GM15510 (cell line): ENCODE results near the gene RALGPS1.

Experiments
- POLR2A ChIP-seq: IDR thresholded peaks from 3 replicates; pipeline ENCODE4 v1.6.1; 2011; ENCODE audit warnings: borderline replicate concordance; ENCODE audit not compliant: insufficient read length; ENCODE audit errors: extremely low read depth

RALGPS1 gene

DNA sequence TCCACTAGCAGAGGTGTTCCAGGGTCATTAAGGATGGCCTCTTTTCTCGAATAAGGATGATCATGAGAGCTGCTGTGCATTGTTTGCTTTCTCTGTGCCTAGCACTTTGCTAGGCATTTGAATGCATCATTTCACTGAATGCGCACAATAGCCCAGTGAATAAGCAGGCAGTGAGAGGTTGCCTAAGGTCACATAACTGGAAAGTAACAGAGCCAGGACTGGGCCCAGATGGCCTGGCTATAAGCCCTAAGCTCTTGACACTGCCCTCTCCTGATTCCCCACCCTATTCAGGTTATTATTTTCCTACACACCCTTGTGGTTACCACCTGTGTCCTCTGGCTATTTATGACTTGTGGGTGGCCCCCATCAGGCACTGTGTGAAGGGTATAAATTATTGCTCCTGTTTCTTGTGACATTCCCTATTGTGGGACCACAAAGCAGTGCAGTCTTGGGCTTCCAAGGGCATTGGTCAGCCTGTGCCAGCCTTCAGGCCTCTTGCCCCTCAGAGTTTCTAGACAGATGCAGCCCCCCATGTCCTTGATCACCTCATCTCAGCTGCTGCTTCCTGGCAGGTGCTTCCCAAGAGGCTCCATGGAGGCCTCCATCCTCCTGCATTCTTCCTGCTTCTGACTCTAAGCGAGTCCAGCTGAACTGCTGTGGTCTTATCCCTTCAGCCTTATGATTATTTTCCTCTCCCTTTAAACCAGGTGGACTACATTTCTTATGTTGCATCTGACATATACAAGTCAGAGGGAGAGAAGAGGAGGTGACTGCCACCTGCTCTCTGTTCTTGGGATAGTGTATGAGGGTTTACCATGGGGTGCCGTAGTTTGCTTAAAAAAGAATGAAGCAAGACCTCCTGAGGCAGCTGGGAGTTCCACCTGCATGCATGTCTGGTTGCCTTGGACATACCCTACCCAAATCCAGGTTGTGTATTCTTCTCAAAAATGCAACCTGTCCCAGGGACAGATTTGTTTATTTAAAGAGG is 160.3 kb downstream of the RALGPS1 start:
- TF ChIP-seq POLR2A: no peak

DNA sequence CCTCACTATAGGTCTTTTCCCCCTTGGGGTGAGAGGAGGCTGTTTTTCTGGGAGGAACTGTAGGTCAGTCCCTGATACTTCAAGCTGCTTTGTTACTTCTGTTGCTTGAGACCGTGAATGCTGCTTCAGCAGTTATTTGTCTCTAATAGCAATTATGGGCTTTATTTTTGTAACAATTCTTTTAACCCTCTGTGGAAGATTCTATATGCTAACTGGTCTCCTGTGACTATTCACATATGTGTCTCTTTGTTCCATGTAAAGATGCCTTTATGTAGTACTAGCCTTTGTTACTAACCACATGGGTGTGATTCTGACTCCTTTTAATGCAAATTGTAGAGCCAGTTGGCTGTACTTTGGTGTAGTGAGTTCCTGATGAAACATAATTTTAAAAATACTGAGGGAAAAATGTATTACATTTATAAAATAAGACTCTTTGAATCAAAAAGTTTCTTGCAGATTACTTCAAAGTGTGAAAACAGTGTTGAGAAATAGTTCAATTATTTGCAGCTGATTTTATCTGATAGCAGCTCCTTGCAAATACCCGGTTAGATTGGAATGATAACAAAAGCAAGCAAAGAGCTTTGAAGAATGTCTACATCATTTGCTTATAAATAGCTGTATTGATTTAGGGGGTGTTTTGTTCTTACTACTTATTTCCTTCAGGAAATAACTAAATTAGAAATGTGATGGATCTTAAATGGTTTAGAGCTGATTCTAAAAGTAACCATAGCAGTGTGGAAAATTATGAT is 161.2 kb downstream of the RALGPS1 start:
- no peak for TF ChIP-seq POLR2A

DNA sequence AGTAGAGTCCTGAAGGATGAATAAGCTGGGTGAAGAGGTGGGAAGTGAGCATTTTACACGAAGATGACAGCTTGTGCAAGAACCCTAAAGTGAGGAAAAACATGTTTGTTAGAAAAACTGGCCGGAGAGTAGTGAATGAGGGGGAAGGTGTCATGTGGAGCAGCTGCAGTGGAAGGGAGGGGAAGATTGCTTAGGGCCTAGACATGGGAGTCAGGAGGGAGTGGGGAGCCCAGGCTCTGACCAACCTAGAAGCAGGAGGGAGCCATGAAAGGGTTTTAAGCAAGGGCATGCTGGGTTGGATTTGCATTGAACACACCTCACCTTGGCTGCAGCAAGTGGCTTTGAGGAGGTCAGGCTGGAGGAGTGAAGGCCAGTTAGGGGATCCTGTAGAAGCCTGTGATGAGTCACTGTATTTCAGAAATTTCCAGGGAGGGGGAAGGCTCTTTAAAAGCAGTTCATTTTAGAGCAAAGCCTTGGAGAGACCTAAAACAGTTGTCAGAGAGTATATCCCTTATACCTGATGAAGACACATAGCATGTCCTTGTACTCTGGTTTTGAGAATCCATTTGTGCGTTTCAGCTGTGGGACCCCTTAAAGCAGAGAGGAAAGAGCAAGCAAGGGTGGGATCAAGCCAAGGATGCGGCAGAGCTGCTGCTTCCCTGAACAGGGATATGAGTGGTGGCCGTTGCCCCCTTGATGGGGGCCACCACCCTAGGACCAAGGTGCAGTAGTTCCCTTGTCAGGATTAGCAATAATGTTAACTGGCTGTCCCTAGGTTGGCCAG is 162.5 kb downstream of the RALGPS1 start:
- TF ChIP-seq POLR2A: no peak

DNA sequence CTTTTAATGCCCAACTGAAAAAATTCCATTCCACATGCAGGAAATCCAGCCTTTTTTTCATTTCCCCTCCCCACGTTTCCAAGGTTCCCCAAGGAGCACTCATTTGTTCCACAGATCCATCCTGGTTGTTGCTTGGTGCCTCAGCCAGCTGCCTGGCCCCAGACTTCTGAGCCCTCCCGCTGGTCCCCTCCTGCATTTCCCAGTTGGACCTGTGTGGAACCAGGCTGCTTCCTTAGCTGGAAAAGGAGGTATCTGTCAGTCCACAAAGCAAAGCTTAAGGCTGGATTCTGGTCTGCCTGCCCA is 163.0 kb downstream of the RALGPS1 start:
- TF ChIP-seq POLR2A: no peak

DNA sequence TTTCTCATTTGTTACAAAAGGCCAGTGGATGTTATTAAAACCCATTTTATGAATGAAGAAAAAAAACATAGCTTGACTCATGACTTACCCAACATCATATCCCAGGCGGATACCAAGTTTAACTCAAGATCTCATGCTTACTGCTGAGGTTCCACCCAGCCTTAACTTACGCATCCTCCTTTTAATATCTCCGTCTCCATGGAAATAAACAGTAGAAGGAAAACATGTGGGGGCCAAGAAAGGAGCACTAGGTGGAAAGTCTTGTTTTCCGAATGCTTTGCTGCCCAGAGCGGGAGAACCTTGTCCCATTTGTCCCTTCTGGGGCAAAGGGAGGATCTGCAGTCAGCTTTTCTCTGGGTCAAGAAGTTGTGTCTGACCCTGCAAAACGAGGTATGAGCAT is 163.8 kb downstream of the RALGPS1 start:
- no peak for TF ChIP-seq POLR2A

DNA sequence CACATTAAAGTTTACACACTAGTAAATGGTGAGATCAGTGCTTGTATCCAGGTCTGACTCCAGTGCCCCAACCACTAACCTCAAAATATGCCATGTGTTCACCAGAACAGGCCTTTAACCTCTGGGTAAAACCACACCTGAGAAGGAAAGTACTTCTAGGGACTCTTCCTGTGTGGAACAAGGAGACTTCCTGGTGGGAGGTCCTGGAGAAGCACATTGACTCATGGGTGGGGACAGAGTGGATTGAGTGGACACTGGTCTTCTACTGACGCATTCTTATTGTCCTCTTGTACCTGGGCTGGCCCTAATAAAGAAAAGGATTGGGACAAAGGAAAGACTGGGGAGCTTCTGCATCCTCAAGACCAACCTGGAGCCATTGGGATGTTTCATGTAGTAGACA is 164.4 kb downstream of the RALGPS1 start:
- no peak for TF ChIP-seq POLR2A

DNA sequence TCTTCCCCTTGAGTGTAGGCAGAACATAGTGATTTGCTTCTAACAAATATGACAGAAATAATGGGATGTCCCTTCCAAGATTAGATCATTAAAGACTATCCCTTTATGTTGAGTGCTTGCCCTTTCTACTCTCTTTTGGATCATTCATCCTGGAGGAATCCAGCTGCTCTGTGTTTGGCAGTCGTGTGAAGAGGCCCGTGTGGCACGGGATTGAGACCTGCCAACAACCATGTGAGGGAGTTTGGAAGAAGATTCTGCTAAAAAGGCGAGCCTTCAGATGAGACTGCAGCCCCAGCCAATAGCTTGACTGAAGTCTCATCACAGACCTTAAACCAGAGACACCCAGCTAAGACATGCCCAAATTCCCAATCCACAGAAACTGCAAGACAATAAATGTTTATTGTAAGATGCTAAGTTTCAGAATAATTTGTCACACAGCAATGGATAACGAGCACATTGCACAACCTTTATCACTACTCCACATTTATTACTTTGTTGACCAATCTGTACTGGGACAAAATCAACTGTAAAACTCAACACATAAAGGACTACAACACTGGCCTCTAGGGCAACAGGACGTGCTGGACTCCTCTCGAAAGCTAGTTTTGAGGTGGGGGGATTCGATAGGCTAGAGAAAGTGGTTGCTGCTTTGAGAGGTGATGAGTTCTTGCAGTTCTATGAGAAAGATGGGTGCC is 165.0 kb downstream of the RALGPS1 start:
- no peak for TF ChIP-seq POLR2A

DNA sequence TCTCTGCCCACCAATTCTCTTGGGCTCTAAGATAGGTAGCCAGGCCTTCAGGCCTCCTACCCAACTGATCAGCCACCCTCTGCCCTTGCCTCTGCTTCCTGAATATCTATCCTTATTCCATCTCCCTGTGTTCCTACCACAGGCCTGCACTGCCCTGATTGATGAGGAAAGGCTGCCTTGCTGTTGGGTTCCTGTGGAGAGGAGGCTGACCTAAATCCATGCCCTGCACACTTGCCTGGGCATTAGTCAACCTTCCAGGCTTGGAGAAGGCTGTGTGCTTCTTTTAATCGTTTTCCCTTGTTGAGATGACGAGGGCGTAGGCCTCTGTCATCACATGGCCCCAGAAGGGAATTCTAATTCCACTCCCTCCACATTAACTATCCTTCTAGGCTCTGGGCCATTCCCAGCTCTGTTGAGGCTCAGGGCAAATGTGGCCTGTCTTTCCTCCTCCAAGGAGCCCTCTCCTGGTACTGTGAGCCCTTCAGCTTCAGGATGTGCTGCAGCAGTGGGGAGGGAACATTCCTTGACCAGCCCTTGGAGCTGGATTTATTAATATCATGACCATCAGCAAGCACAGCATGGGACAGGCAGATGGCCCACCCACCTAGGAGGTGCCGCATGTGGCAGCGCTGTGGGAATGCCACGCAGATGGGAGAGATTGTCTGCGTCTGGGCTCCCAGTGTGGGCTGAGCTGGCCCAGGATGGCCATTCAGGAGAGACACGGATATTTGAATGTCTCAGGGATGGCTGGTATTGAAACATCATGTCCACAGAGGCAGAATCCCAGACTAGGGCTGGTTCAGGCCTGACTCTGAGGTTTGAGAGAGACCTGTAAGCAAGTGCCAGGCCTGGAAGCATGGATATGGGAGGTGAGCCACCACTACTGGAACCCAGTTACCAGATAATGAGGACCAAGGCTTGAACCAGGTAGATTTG is 166.9 kb downstream of the RALGPS1 start:
- TF ChIP-seq POLR2A: no peak

DNA sequence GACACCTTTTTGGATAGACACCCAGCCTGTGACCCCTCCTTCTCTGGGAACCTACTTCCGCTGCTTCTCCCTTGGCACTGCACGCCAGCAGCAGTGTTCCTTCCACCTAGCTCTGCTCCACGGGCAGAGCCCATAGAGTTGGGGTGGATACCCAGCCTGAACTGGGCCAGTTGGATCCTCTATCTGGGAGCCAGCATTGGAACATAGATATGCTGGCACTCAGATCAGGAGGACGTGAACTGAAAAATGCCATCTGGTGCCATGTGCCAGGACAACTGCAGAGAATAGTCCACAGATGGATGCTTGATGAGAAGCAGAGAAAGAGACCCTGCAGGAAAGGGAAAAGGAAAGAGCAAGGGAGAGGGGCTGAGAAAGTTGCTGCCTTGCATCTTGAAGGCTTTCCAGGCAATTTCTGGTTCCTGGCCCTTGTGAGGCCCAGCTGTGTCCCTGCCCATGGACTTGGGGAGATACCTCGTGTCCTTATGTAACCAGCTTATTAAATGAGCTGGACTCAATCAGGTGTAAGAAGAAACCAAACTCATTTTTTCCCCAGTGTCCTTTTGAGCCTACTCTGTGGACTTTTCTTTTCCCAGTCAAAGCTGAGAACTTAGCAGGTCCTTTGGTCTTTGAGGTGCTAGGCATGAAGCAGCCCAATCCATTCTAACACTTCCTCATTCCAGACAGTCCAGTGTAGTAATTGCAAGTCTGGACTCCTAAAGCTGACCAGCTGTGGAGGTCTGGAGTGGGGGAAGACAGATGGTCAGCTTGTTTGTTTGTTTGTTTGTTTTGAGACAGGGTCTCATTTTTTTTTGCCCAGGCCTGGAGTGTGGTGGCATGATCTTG is 168.8 kb downstream of the RALGPS1 start:
- no peak for TF ChIP-seq POLR2A

DNA sequence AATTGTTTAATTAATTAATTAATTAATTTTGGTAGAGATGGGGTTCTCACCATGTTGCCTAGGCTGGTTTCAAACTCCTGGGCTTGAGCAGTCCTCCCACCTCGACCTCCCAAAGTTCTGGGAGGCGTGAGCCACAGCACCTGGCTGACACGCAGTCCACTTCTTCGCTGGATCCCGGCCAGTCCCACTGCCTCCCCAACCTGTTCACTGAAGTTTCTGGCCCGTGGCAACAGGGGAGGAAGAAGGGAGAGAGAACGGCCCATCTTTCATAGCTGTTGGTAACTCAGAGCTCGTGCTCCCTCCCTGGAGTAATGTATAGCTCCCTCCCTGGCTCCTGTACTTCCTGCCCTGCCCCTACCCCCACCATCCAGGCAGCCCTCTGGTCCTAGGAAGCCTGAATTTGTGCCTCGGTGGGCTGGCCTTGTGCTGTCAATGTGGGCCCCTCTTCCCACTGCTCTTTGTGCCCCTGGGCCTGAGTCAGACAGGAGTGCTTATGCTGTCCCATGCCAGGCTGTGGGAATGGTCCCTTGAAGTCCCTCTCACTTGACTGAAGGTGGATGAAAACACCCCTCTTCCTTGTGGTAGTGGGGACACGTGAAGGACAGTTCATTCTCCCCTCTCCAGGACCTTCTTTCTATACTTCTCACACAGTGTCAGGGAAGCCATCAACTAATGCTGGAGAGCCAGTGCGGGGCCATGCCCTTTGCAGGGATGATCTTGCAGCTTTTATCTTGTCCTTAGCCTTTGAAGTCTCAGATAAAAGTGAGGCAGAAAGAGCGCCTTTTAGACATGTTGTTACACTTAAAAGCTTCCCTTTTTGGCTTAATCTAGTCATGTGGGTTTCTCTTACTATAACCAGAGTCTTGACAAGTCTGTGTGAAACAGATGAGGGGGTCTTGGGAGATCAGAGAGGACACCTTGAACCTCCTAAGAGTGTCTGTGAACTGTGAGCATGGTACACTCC is 169.8 kb downstream of the RALGPS1 start:
- TF ChIP-seq POLR2A: no peak

DNA sequence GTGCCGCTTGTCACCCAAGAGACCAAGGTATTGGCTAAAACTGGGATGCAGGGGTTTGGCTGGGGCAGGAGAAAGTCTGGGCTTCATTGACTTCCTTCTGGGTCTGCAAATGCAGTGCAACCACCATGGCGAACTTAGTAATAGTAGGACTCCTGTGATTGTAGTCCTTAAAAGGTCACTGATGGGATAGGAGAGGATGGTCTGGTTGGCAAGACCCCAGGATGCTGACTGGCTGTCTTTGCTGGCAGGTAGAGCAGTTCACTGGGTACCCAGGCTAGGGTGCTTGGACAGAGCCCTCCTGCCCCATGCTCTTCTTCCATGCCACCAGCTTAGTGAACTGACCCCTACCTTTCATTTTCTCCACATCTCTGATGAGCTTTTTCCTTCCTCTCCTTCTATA is 170.6 kb downstream of the RALGPS1 start:
- TF ChIP-seq POLR2A: no peak
